ENCODE data around the gene MAP2K2. TPM values are rescaled to one million over a fixed set of nuclear protein-coding genes. Genes with fewer than 3 reads are reported as not detected.
"Not testable (repeated sequence)": the region's sequence is repeated elsewhere in the genome, so short reads cannot be mapped to it uniquely, and the experiment has no call there.

MAP2K2 gene
- total and polyA plus RNA-seq, 2 experiments from 2014 or later, result 217 to 240 TPM

DNA sequence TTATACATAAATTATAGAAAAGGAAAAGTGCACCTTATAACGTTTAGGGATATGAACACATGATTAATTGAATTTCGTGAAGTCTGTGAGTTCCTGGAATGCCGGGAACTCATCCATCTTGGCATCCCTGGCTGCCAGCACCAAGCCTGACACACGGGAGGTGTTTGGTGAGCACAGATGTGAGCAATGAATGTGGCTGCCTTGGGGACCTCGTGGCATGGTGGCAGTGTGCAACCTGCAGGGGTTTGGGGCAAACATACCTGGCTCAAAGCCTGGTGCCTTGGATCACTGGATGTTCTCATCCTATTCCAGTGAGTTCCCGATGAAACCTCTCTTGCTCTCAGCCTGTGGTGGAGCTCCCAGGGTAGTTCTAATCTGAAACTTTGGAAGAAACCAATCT lies 10.4 kb upstream of the MAP2K2 start:
- Histone ChIP-seq H3K4me1 (ENCODE audit: low read depth) (no peaks in the 10 kb centered on the region), H3K4me3 (no peak overlapping the region), H3K27me3 (no peaks in the 10 kb centered on the region), H3K36me3 (no peaks in the 10 kb centered on the region), H3K9me3 (ENCODE audit: low read depth) (no peaks in the 10 kb centered on the region), H3K27ac (no peak overlapping the region)
- DNase-seq (ENCODE audit: low read depth in 1 of 2, low spot score in 1 of 2), result no peak
- TF ChIP-seq, protein P1, sequence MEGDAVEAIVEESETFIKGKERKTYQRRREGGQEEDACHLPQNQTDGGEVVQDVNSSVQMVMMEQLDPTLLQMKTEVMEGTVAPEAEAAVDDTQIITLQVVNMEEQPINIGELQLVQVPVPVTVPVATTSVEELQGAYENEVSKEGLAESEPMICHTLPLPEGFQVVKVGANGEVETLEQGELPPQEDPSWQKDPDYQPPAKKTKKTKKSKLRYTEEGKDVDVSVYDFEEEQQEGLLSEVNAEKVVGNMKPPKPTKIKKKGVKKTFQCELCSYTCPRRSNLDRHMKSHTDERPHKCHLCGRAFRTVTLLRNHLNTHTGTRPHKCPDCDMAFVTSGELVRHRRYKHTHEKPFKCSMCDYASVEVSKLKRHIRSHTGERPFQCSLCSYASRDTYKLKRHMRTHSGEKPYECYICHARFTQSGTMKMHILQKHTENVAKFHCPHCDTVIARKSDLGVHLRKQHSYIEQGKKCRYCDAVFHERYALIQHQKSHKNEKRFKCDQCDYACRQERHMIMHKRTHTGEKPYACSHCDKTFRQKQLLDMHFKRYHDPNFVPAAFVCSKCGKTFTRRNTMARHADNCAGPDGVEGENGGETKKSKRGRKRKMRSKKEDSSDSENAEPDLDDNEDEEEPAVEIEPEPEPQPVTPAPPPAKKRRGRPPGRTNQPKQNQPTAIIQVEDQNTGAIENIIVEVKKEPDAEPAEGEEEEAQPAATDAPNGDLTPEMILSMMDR (IDR thresholded peaks at IDR 0.05; ENCODE audit: low read depth, low read length), result no peak

DNA sequence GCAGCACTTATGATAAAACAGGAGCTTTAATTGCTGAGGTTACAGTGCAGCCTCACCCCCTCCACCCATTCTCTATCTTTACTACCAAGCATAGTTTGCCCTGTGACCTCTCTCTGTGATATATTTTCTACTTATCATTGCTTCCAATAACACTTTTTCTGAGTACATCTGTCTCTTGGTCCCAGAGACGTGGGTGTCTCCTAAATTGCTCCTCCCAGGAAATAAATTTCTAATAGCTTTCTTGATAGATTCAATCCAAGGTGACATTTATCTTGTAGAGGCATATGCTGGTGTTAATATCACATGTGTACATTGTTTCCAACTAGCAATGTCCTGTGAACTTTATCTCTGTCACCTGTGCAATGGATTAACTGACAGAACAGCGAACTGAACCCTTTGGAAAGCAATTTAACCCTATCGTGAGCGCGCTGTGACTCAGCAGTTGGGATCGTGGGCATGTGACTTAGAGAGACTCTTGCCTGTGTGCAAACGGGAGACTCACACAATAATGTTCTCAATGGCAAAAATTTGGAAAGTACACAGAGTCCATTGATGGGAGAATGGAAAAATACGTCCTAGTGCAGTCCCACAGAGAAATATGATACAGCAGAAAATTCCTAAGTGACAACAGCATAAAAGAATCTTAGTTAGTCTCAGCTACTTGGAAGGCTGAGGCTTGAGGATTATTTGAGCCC lies 7.0 kb upstream of the MAP2K2 start:
- no peak overlapping the region for H3K4me3 ChIP-seq
- no peak overlapping the region for H3K27ac ChIP-seq
- no peaks in the 10 kb centered on the region for H3K9me3 ChIP-seq (ENCODE audit: low read depth)
- H3K36me3 ChIP-seq, result no peaks in the 10 kb centered on the region
- no peaks in the 10 kb centered on the region for H3K4me1 ChIP-seq (ENCODE audit: low read depth)
- peak in 1 of 2 donors; percentile 65 for DNase-seq (ENCODE audit: low read depth in 1 of 2, low spot score in 1 of 2)
- no peaks in the 10 kb centered on the region for H3K27me3 ChIP-seq
- TF ChIP-seq, protein P1 (IDR thresholded peaks at IDR 0.05; ENCODE audit: low read depth, low read length), result no peak

DNA sequence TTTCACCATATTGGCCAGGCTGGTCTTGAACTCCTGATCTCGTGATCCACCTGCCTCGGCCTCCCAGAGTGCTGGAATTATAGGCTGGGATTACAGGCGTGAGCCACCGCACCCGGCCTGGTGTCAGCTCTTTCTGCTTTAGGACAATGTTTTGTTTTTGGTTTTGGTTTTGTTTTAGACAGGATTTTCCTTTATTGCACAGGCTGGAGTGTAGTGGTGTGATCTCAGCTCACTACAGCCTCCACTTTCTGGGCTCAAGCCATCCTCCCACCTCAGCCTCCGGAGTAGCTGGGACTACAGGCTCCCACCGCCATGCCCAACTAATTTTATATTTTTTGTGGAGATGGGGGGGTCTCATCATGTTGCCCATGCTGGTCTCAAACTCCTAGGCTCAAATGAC lies 5.1 kb upstream of the MAP2K2 start:
- H3K36me3 ChIP-seq, result not testable (repeated sequence)

DNA sequence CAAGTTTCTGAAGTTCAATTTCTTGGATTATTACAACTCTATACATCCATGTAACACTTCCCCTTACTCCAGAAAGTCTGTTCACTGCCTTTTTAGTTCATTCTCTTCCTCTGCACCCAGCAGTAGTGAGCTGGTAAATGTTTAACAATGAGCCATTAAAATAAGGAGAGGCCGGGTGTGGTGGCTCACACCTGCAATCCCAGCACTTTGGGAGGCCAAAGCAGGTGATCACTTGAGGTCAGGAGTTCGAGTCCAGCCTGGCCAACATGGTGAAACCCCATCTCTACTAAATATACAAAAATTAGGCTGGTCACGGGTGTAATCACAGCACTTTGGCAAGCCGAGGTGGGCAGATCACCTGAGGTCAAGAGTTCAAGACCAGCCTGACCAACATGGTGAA lies 3.4 kb upstream of the MAP2K2 start:
- not testable (repeated sequence) for H3K4me3 ChIP-seq; H3K4me1 ChIP-seq (ENCODE audit: low read depth); H3K9me3 ChIP-seq (ENCODE audit: low read depth); H3K27ac ChIP-seq; H3K27me3 ChIP-seq; H3K36me3 ChIP-seq; DNase-seq (ENCODE audit: low read depth in 1 of 2, low spot score in 1 of 2)

More for the DNA sequence above, 5.1 kb upstream of the MAP2K2 start:
- H3K27me3 ChIP-seq; H3K27ac ChIP-seq; H3K4me3 ChIP-seq; H3K9me3 ChIP-seq (ENCODE audit: low read depth); DNase-seq (ENCODE audit: low read depth in 1 of 2, low spot score in 1 of 2); H3K4me1 ChIP-seq (ENCODE audit: low read depth): not testable (repeated sequence)

DNA sequence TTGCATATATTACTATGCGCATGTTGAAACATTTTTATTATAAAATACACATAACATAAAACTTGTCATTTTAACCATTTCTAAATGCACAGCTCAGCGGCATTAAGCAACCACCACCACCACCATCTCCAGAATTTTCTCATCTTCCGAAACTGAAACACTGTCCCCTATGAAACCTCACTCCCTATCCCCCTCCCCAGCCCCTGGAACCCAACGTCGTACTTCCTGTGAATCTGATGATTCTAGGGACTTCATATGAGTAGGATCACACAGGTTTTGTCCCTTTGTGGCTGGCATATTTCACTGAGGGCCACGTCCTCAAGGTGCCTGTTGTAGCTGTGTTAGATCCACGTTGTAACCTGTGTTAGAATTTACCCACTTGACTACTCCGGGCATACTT lies 716 bp upstream of the MAP2K2 start:
- Histone ChIP-seq H3K9me3 (ENCODE audit: low read depth) (no peaks in the 10 kb centered on the region), H3K36me3 (peaks cover 2% of the 10 kb centered on the region), H3K27me3 (no peaks in the 10 kb centered on the region), H3K27ac (no peak overlapping the region), H3K4me1 (ENCODE audit: low read depth) (peaks cover 6% of the 10 kb centered on the region), H3K4me3 (peak overlapping the region; percentile 100)
- no peak for DNase-seq (ENCODE audit: low read depth in 1 of 2, low spot score in 1 of 2)
- TF ChIP-seq, protein P1 (IDR thresholded peaks at IDR 0.05; ENCODE audit: low read depth, low read length), result no peak

DNA sequence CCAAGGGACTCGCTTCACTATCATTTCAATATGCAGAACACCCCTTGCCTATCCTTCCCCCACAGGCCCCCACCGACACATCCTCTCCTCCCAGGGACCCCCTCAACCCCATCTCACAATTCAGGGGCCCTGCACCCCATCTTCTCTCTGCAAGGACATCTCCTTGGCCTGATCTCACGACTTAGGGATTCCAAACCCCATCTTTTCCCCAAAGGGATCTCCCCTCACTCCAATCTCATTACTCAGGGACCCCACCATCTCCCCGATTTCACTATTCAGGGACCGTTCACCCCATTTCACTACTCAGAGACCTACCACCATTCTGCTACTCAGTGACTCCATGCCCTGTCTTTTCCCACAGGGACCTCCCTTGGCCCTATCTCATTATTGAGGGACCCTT lies 1.4 kb downstream of the MAP2K2 start:
- H3K4me1 ChIP-seq (ENCODE audit: low read depth), result peaks cover 6% of the 10 kb centered on the region
- no peaks in the 10 kb centered on the region for H3K27me3 ChIP-seq
- TF ChIP-seq, protein P1 (IDR thresholded peaks at IDR 0.05; ENCODE audit: low read depth, low read length), result no peak
- H3K36me3 ChIP-seq, result peaks cover 3% of the 10 kb centered on the region
- DNase-seq (ENCODE audit: low read depth in 1 of 2, low spot score in 1 of 2), result no peak
- peak overlapping the region; percentile 100 for H3K4me3 ChIP-seq
- no peak overlapping the region for H3K27ac ChIP-seq
- H3K9me3 ChIP-seq (ENCODE audit: low read depth), result no peaks in the 10 kb centered on the region

Data from cardiac muscle cell (in vitro differentiated cells and primary cell).